HG03457 (cell line): ENCODE data around the gene GUCY1A2.
"Not testable (repeated sequence)": the region's sequence is repeated elsewhere in the genome, so short reads cannot be mapped to it uniquely, and the experiment has no call there.

Experiments used
- ATAC-seq: cut with Tn5 transposase; IDR thresholded peaks from one replicate; pipeline ENCODE4 v1.9.1; 2021; ENCODE audit warnings: moderate number of reproducible peaks; ENCODE audit not compliant: unreplicated experiment

The GUCY1A2 gene

GRCh38 chr11:106957030-106957482, 61.2 kb downstream of the GUCY1A2 start:
- ATAC-seq, result no peak

DNA sequence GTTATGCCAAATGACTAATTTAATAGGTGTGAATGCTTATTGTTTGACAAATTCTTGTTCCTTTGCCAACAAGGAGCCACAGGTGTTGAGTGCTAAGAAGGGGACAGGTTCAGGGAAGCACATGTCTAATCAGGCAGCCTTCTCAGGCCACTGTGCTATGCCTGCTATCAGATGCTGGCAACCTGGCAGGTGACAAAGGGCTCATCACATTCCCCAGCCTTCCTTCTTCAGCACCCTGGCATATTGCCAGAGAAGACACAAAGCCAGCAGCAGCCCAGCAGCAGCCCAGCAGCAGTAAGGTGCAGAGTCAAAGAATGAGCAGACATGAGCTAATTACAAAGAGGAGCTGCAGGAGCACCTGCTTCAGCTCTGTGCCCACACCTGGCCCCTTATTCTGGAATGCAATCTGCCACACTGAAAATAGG, 68.2 kb downstream of the GUCY1A2 start:
- no peak for ATAC-seq

DNA sequence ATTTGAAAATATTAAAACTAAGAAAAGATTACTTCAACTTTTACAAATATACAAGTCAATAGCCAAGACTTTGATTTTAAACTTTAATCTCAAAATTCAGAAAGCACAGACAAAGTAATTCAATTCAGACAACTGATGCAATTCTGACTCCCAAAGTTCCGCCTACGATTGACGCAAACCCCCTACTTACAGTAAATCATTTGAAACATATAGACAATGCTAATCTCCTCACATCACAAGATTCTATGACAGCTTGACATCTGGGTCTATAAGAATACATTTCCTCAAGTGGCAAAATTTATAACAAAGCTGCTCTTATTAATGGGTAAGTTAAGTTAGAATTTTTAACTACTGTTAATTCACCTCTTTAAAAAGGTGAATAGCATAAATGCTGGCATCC, 75.2 kb downstream of the GUCY1A2 start:
- no peak for ATAC-seq

- no peak for ATAC-seq
These were observed 79.1 kb downstream of the GUCY1A2 start for GRCh38 chr11:106939157-106939556.

DNA sequence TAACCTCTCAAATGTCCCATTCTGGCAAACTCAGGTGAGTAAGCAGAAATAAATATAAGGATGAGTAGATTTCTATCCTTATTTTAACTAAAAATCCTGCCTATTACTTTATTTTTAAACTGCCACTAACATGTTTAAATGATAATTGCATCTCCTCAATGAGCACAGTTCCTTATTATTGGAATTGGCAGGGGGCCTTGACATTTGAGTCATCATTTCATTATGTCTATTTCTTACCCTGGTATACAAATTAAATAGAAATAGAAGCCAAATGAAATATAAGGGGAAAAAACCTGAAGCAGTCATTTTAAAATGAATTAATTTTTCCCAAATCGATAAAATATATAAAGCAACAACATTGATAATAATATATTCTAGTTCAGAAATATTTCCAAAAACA, 81.2 kb downstream of the GUCY1A2 start:
- ATAC-seq, result no peak

DNA sequence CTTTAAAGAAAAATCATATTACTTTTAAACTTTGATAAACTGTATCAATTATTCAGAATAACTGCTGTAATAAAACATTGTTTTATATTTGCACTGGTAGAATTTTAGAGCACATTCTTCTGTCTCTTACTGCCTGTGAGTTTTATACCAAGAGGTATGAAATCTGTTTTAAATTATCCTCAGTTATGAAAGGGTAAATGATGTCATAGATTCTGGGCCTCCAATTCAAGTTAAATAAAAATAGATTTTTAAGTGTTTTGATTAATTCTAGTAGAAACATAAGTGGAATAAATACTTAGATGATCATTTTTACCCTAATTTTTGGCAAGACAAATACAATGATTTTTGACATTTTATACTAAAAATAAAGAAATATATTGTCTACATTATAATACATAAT, 93.0 kb downstream of the GUCY1A2 start:
- no peak for ATAC-seq

DNA sequence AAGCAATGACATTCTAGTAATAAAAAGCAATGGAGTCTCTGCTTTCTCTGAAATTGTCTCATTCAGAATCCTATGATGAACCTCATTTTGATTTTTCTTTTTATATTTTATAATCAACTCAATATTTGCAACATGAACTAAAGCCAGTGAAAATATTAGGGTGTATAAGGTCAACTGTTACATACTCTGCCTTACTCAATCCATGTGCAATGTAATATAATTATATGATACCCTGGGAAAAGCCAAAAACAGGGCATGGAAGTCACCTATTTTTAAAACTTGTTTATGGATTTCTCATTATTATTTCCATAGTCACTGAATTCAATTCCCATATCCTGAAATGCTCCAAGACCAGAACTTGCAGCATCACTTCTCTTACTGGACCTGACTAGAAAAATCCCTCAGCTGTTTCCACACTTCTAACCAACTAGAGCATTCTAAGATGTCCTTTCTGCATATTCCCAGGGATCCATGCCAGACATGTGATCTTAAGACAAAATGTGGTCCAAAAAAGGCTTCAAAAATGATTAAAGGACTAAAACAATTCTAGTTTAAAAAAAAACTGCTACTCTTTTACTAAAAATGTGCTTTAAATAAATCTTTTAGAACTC, 97.3 kb downstream of the GUCY1A2 start:
- no peak for ATAC-seq

- no peak for ATAC-seq
These were observed 100.3 kb downstream of the GUCY1A2 start for GRCh38 chr11:106917973-106918372.

GRCh38 chr11:106914409-106914808, 103.9 kb downstream of the GUCY1A2 start:
- no peak for ATAC-seq

- ATAC-seq, result no peak
These were observed 105.1 kb downstream of the GUCY1A2 start for GRCh38 chr11:106913141-106913540.

GRCh38 chr11:106904826-106905225, 113.5 kb downstream of the GUCY1A2 start:
- ATAC-seq, result no peak

DNA sequence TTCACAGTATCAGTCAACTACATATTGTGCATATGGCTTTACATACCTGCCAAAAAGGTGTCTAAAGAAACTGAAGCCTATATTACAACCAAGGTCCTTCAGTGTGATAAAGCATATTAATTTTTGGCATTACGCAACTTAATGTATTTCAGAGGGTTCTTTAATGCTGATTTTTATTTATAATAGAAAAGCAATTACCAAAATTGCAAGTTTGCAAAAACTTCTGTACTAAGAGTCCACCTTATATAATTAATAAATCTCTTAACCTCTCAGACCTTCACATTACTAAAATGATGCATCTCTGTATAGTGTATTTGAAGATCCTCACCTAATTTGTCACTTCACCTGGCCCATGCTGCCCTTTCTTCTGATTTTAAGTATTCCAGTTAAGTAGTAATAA, 128.6 kb downstream of the GUCY1A2 start:
- no peak for ATAC-seq

DNA sequence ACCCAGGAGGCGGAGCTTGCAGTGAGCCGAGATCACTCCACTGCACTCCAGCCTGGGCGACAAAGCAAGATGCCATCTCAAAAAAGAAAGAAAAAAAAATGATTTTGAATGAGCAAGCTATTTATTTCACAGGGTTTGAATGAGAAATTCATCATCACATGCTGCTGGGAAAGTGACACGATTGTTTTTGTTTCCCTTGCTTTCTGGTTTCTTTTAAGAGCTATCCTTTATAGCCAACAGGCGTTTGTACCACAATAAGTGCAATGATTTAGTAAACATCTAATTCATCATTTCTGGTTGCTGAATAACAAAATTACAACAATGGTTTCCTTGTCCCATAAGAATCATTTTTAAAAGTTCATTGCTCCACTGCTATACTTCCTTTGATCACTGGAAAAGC, 129.9 kb downstream of the GUCY1A2 start:
- ATAC-seq, result no peak

GRCh38 chr11:106883693-106884092, 134.6 kb downstream of the GUCY1A2 start:
- ATAC-seq, result not testable (repeated sequence)

GRCh38 chr11:106879832-106880546, 138.3 kb downstream of the GUCY1A2 start:
- ATAC-seq, result no peak

GRCh38 chr11:106879029-106879428, 139.2 kb downstream of the GUCY1A2 start:
- ATAC-seq, result no peak

DNA sequence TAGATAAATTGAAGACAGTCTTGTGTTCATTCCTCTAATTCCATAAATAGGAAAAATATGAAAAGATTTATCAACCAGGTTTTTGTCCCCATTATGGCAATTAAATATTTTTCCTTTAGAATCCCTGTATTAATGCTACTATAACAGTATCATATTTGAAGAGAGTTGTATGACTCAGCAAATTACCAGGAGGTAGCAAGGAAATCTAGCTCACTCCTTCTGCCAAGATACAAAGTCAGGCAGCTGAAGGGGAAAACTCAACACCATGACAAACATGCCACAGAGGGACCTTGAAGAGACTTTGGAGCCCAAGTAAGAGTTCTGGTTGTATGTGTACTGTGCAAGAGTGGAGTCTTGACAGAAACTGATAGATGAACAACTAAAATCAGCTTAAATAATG, 143.3 kb downstream of the GUCY1A2 start:
- no peak for ATAC-seq

DNA sequence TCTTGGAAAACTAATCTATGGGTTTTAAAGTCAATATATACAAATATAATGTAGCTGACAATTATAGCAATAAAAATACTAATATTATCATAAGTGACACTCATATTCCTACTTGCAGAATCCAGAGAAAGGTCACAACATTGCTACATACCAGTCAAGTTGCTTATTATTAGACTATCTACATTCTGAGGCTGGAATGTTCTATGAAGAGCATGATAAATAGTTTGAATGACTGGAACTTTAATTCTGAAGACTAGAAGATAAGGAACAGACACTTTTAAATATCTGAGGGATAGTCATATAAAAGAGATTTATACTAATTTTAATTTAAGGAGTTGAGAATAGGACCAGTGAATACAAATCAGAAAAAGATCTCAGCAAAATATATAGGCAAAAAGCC, 146.0 kb downstream of the GUCY1A2 start:
- ATAC-seq, result no peak

- no peak for ATAC-seq
These were observed 160.1 kb downstream of the GUCY1A2 start for GRCh38 chr11:106858200-106858599.

- ATAC-seq, result no peak
These were observed 161.7 kb downstream of the GUCY1A2 start for GRCh38 chr11:106856566-106856965.

- ATAC-seq, result no peak
These were observed 163.8 kb downstream of the GUCY1A2 start for GRCh38 chr11:106854429-106854828.

GRCh38 chr11:106853850-106854401, 164.3 kb downstream of the GUCY1A2 start:
- ATAC-seq, result no peak
